GM23338 (cell line): Measurements from ENCODE around the gene CHRNA7. TPM values are rescaled to one million over a fixed set of nuclear protein-coding genes. Genes with fewer than 3 reads are reported as not detected.

Experiments used
- ATAC-seq: fragments of 200-7000 bp; cut with Tn5 transposase; 3 replicates; pipeline ENCODE4 v1.9.1; 2020
- DNase-seq: peaks from one replicate; pipeline ENCODE4 v3.0.0-alpha.2; 2015; ENCODE audit warnings: low spot score
- H2AFZ ChIP-seq: fragments of 200-600 bp; sonication (generic); 2 replicates; pipeline ENCODE4 v1.8.0; 2016; ENCODE audit warnings: antibody characterized with exemption, mild to moderate bottlenecking, moderate library complexity
- H3F3A ChIP-seq: fragments of 200-600 bp; sonication (generic); replicated peaks from 2 replicates; pipeline ENCODE4 v1.8.0; 2017; ENCODE audit warnings: antibody characterized with exemption, mixed run types, low read depth
- H3K27ac ChIP-seq: fragments of 200-600 bp; sonication (generic); 2 replicates; pipeline ENCODE4 v1.6.1; 2016; ENCODE audit warnings: low read depth
- H3K27me3 ChIP-seq: fragments of 200-600 bp; sonication (generic); 2 replicates; pipeline ENCODE4 v1.8.0; 2016; ENCODE audit warnings: mild to moderate bottlenecking, mixed run types, moderate library complexity; ENCODE audit not compliant: insufficient read depth
- H3K36me3 ChIP-seq: fragments of 200-600 bp; sonication (generic); 2 replicates; pipeline ENCODE4 v1.8.0; 2016; ENCODE audit warnings: mild to moderate bottlenecking; ENCODE audit not compliant: insufficient read depth
- H3K4me1 ChIP-seq: fragments of 200-600 bp; sonication (generic); 2 replicates; pipeline ENCODE4 v1.8.0; 2016; ENCODE audit warnings: mild to moderate bottlenecking, moderate library complexity; ENCODE audit not compliant: insufficient read depth
- H3K4me2 ChIP-seq: fragments of 200-600 bp; sonication (generic); 2 replicates; pipeline ENCODE4 v1.7.1; 2017; ENCODE audit warnings: mixed run types
- H3K4me3 ChIP-seq: fragments of 200-600 bp; sonication (generic); 2 replicates; pipeline ENCODE4 v1.6.1; 2016; ENCODE audit warnings: mixed run types
- H3K79me2 ChIP-seq: fragments of 200-600 bp; sonication (generic); replicated peaks from 2 replicates; pipeline ENCODE4 v1.8.0; 2017; ENCODE audit warnings: mild to moderate bottlenecking; ENCODE audit not compliant: insufficient read depth
- H3K9me2 ChIP-seq: fragments of 200-600 bp; sonication (generic); 2 replicates; pipeline ENCODE4 v1.8.0; 2017; ENCODE audit not compliant: insufficient read depth
- H4K20me1 ChIP-seq: fragments of 200-600 bp; sonication (generic); replicated peaks from 2 replicates; pipeline ENCODE4 v1.8.0; 2017; ENCODE audit warnings: mild to moderate bottlenecking; ENCODE audit not compliant: insufficient read depth
- H3K27ac Mint-ChIP-seq: 2 replicates; pipeline ENCODE4 v1.8.0; 2020; ENCODE audit warnings: inconsistent platforms, mild to moderate bottlenecking, moderate library complexity, mixed read lengths
- H3K27me3 Mint-ChIP-seq: 3 replicates; pipeline ENCODE4 v1.8.0; 2022; ENCODE audit warnings: low read depth, mild to moderate bottlenecking, moderate library complexity, mixed read lengths, inconsistent platforms; ENCODE audit not compliant: insufficient read depth, poor library complexity
- H3K36me3 Mint-ChIP-seq: 3 replicates; pipeline ENCODE4 v1.8.0; 2021; ENCODE audit warnings: low read depth, mild to moderate bottlenecking, inconsistent platforms, moderate library complexity, mixed read lengths
- H3K4me1 Mint-ChIP-seq: 3 replicates; pipeline ENCODE4 v1.8.0; 2020; ENCODE audit warnings: mild to moderate bottlenecking, inconsistent platforms, mixed read lengths
- H3K4me3 Mint-ChIP-seq: 3 replicates; pipeline ENCODE4 v1.8.0; 2021; ENCODE audit warnings: moderate library complexity, mild to moderate bottlenecking, inconsistent platforms, mixed read lengths
- H3K9me3 Mint-ChIP-seq: 3 replicates; pipeline ENCODE4 v1.8.0; 2020; ENCODE audit warnings: moderate library complexity, mild to moderate bottlenecking, inconsistent platforms, mixed read lengths
- CREB1 ChIP-seq: fragments of 250-450 bp; sonication (Bioruptor Pico); IDR thresholded peaks from 2 replicates; pipeline ENCODE4 v1.5.0; 2020; ENCODE audit warnings: low read depth, mild to moderate bottlenecking, moderate library complexity
- EZH2 ChIP-seq: fragments of 200-600 bp; sonication (generic); IDR thresholded peaks from one replicate; pipeline ENCODE4 v1.8.0; 2017; ENCODE audit warnings: antibody characterized with exemption, mild to moderate bottlenecking, low read depth; ENCODE audit not compliant: unreplicated experiment
- EZH2phosphoT487 ChIP-seq: fragments of 200-600 bp; sonication (generic); IDR thresholded peaks from one replicate; pipeline ENCODE4 v1.8.1; 2018; ENCODE audit warnings: antibody characterized with exemption; ENCODE audit not compliant: unreplicated experiment
- POLR2AphosphoS5 ChIP-seq: IDR thresholded peaks from 2 replicates; pipeline ENCODE4 v1.6.1; 2016; ENCODE audit warnings: antibody characterized with exemption, low read depth
- STAT1 ChIP-seq: IDR thresholded peaks from one replicate; pipeline ENCODE4 v1.6.1; 2016; ENCODE audit warnings: antibody characterized with exemption; ENCODE audit not compliant: unreplicated experiment
- ZNF114 ChIP-seq: fragments of 250-450 bp; sonication (Bioruptor Pico); IDR thresholded peaks from 2 replicates; pipeline ENCODE4 v1.5.0; 2020; ENCODE audit warnings: mild to moderate bottlenecking, moderate library complexity
- ZNF331 ChIP-seq: fragments of 250-450 bp; sonication (Bioruptor Pico); IDR thresholded peaks from 2 replicates; pipeline ENCODE4 v1.5.0; 2020; ENCODE audit warnings: low read depth, mild to moderate bottlenecking, moderate library complexity
- ZNF462 ChIP-seq: fragments of 250-450 bp; sonication (Bioruptor Pico); IDR thresholded peaks from 2 replicates; pipeline ENCODE4 v1.5.0; 2020; ENCODE audit warnings: mild to moderate bottlenecking, moderate library complexity
- polyA plus RNA-seq: library from polyadenylated mRNA; unstranded; fragments of >200 nt; fragmentation: Nextera tagmentation; extraction: Ambion mirVana; gene quantifications from 2 replicates; pipeline ENCODE4 v1.2.1, GENCODE V29; 2016
- total RNA-seq: library from RNA; depleted of rRNA; stranded (reverse); fragments of >200 nt; shearing (Covaris generic); gene quantifications from 2 replicates; pipeline ENCODE4 v1.2.3, GENCODE V29; 2014
- TF ChIP-seq, protein P1 (sequence below), 2 experiments: fragments of 200-600 bp in 1 of 2; sonication (generic) in 1 of 2; conservative IDR thresholded peaks; 2 replicates each; pipeline versions ENCODE4 v1.5.1 to v1.6.1; 2016 to 2017; ENCODE audit warnings: antibody characterized with exemption in 2 of 2, low read depth in 2 of 2, mild to moderate bottlenecking in 2 of 2, moderate library complexity in 1 of 2

CHRNA7 gene
- total and polyA plus RNA-seq, 2 experiments from 2014 or later, result 4.6 to 8.2 TPM

GRCh38 chr15:32122013-32122412 is 91.7 kb downstream of the CHRNA7 start:
- ATAC-seq, result no peak
- peaks cover 13% of the 10 kb centered on the region for H3K4me1 Mint-ChIP-seq
- no peak overlapping the region for H3K4me3 Mint-ChIP-seq
- H3K27me3 Mint-ChIP-seq, result peaks cover 2% of the 10 kb centered on the region
- no peak for TF ChIP-seq EZH2phosphoT487
- TF ChIP-seq ZNF331 (CRISPR knock-in tag), result no peak
- no peak for TF ChIP-seq EZH2
- TF ChIP-seq ZNF462 (CRISPR knock-in tag), result no peak
- TF ChIP-seq STAT1, result no peak
- no peak for TF ChIP-seq POLR2AphosphoS5
- no peak for TF ChIP-seq CREB1 (CRISPR knock-in tag)
- H3F3A ChIP-seq, result no peaks in the 10 kb centered on the region
- no peaks in the 10 kb centered on the region; the same call in 2 of the 3 replicates for H3K9me3 Mint-ChIP-seq
- H3K27ac ChIP-seq, result no peak overlapping the region
- no peaks in the 10 kb centered on the region for H3K9me2 ChIP-seq
- H3K36me3 ChIP-seq, result no peaks in the 10 kb centered on the region
- H3K79me2 ChIP-seq, result no peaks in the 10 kb centered on the region
- H4K20me1 ChIP-seq, result no peaks in the 10 kb centered on the region
- H3K4me3 ChIP-seq, result no peak overlapping the region
- H3K27ac Mint-ChIP-seq, result no peak overlapping the region
- DNase-seq, result no peak
- H2AFZ ChIP-seq, result no peak overlapping the region
- no peak overlapping the region for H3K4me2 ChIP-seq
- no peaks in the 10 kb centered on the region; the same call in 1 of the 2 replicates for H3K4me1 ChIP-seq
- H3K36me3 Mint-ChIP-seq, result no peaks in the 10 kb centered on the region
- H3K27me3 ChIP-seq, result no peaks in the 10 kb centered on the region

GRCh38 chr15:32123473-32123872 is 93.2 kb downstream of the CHRNA7 start:
- no peak overlapping the region for H2AFZ ChIP-seq

More at GRCh38 chr15:32123473-32123872, 93.2 kb downstream of the CHRNA7 start:
- TF ChIP-seq EZH2 (no peak), EZH2phosphoT487 (no peak), ZNF331 (CRISPR knock-in tag) (no peak), ZNF114 (CRISPR knock-in tag) (no peak), CREB1 (CRISPR knock-in tag) (no peak)
- TF ChIP-seq, protein P1, sequence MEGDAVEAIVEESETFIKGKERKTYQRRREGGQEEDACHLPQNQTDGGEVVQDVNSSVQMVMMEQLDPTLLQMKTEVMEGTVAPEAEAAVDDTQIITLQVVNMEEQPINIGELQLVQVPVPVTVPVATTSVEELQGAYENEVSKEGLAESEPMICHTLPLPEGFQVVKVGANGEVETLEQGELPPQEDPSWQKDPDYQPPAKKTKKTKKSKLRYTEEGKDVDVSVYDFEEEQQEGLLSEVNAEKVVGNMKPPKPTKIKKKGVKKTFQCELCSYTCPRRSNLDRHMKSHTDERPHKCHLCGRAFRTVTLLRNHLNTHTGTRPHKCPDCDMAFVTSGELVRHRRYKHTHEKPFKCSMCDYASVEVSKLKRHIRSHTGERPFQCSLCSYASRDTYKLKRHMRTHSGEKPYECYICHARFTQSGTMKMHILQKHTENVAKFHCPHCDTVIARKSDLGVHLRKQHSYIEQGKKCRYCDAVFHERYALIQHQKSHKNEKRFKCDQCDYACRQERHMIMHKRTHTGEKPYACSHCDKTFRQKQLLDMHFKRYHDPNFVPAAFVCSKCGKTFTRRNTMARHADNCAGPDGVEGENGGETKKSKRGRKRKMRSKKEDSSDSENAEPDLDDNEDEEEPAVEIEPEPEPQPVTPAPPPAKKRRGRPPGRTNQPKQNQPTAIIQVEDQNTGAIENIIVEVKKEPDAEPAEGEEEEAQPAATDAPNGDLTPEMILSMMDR (conservative IDR thresholded peaks at IDR 0.05; ENCODE audit: low read depth in 2 of 2), result no peak
- Histone ChIP-seq H3K79me2 (no peaks in the 10 kb centered on the region), H3K36me3 (no peaks in the 10 kb centered on the region), H4K20me1 (no peaks in the 10 kb centered on the region), H3K27me3 (no peaks in the 10 kb centered on the region), H3K9me2 (no peaks in the 10 kb centered on the region), H3F3A (no peaks in the 10 kb centered on the region), H3K4me2 (no peak overlapping the region), H3K4me1 (no peaks in the 10 kb centered on the region; the same call in 1 of the 2 replicates), H3K4me3 (no peak overlapping the region), H3K27ac (no peak overlapping the region)
- Mint-ChIP-seq H3K9me3 (no peaks in the 10 kb centered on the region; the same call in 2 of the 3 replicates), H3K27ac (no peak overlapping the region), H3K4me1 (peaks cover 12% of the 10 kb centered on the region), H3K27me3 (peaks cover 2% of the 10 kb centered on the region), H3K36me3 (no peaks in the 10 kb centered on the region), H3K4me3 (no peak overlapping the region)
- no peak for ATAC-seq
- no peak for DNase-seq
